Measurements from ENCODE around the gene SLC25A21.

DNA sequence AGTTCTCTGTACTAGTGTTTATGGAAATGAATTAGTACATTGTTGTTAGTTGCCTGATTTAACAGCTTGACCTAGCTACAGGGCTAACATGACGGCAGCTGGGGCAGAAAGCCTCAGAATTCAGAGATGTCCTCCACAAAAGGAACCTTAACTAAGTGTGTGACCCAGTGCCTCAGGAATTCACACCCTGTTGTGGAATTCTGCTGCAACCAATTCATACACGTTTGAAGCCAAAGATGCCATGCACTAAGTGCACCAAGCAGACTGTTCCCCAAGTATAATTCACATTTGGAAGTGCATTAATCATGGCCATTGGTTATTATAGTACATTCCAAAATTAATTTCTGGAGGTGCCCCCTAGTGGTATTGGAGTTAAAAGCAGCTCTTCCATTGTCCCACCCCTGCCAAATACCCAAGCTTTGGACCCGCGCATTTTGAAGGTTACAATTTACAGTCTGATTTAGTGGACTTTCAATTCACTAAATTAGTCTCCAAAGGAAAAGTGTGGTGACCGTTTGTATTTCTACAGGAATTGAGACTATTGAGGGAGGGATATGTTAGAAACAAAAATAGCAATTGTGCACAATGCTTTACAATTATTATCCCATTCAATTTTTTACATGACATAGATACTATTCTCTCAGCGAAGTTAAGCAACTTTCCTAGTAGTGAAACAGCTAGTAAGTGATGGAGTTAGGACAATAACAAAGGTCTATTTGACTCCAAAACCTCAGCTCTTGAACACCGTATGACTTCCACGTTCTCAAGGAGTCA, 424.8 kb downstream of the SLC25A21 start:
- TF ChIP-seq, protein P1, sequence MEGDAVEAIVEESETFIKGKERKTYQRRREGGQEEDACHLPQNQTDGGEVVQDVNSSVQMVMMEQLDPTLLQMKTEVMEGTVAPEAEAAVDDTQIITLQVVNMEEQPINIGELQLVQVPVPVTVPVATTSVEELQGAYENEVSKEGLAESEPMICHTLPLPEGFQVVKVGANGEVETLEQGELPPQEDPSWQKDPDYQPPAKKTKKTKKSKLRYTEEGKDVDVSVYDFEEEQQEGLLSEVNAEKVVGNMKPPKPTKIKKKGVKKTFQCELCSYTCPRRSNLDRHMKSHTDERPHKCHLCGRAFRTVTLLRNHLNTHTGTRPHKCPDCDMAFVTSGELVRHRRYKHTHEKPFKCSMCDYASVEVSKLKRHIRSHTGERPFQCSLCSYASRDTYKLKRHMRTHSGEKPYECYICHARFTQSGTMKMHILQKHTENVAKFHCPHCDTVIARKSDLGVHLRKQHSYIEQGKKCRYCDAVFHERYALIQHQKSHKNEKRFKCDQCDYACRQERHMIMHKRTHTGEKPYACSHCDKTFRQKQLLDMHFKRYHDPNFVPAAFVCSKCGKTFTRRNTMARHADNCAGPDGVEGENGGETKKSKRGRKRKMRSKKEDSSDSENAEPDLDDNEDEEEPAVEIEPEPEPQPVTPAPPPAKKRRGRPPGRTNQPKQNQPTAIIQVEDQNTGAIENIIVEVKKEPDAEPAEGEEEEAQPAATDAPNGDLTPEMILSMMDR (IDR thresholded peaks at IDR 0.05), result no peak
- TF ChIP-seq EP300 (IDR thresholded peaks at IDR 0.05) (no peak), POLR2A (IDR thresholded peaks at IDR 0.05) (no peak), POLR2AphosphoS5 (IDR thresholded peaks at IDR 0.05) (no peak)
